ENCODE results near the gene MEMO1.

MEMO1 gene

GRCh38 chr2:31996571-31997150 is 14.1 kb downstream of the MEMO1 start:
- no peak overlapping the region for H3K9ac ChIP-seq (ENCODE audit: low read length)
- H2BK120ac ChIP-seq (ENCODE audit: low read depth, low read length), result no peak overlapping the region
- H3K4ac ChIP-seq (ENCODE audit: low read depth, low read length), result no peak overlapping the region
- H4K8ac ChIP-seq (ENCODE audit: low read depth, low read length), result no peak overlapping the region
- no peak overlapping the region for H4K5ac ChIP-seq (ENCODE audit: low read length)
- H3K79me1 ChIP-seq (ENCODE audit: low read length), result peaks cover 8% of the 10 kb centered on the region
- no peak overlapping the region for H2BK5ac ChIP-seq (ENCODE audit: low read length)
- H3K56ac ChIP-seq (ENCODE audit: low read length), result no peak overlapping the region
- no peak for DNase-seq
- H3K27me3 ChIP-seq (ENCODE audit: insufficient read depth, low read length, poor library complexity), result no peaks in the 10 kb centered on the region
- H3K4me2 ChIP-seq (ENCODE audit: low read length), result no peak overlapping the region
- H3K4me3 ChIP-seq (ENCODE audit: low read length), result no peak overlapping the region
- no peaks in the 10 kb centered on the region for H3K36me3 ChIP-seq (ENCODE audit: control insufficient read depth, insufficient read depth, low read length)
- no peak overlapping the region for H2BK15ac ChIP-seq (replicated peaks; ENCODE audit: low read depth)
- no peak overlapping the region for H2AK5ac ChIP-seq (ENCODE audit: low read length)
- H3K18ac ChIP-seq (ENCODE audit: low read length), result no peak overlapping the region
- H3K23ac ChIP-seq (ENCODE audit: low read length), result no peak overlapping the region
- no CpG with 5 or more reads among the region's 6 CpGs for WGBS (ENCODE audit: extremely low coverage, insufficient coverage, low lambda C conversion rate)
- no peak overlapping the region for H3K27ac ChIP-seq (ENCODE audit: low read depth, low read length)
- H3K79me2 ChIP-seq (ENCODE audit: control insufficient read depth, insufficient read depth, low read length), result peaks cover 49% of the 10 kb centered on the region
- H3K4me1 ChIP-seq (ENCODE audit: control insufficient read depth, low read depth, low read length), result no peaks in the 10 kb centered on the region

- no peak overlapping the region for H3K56ac ChIP-seq (ENCODE audit: low read length)
- H2AK5ac ChIP-seq (ENCODE audit: low read length), result no peak overlapping the region
- H3K9ac ChIP-seq (ENCODE audit: low read length), result no peak overlapping the region
- no peak overlapping the region for H2BK120ac ChIP-seq (ENCODE audit: low read depth, low read length)
- H3K18ac ChIP-seq (ENCODE audit: low read length), result no peak overlapping the region
- no peak overlapping the region for H4K5ac ChIP-seq (ENCODE audit: low read length)
- no peak overlapping the region for H3K4me2 ChIP-seq (ENCODE audit: low read length)
- no peak overlapping the region for H3K4ac ChIP-seq (ENCODE audit: low read depth, low read length)
- no peak for DNase-seq
- H3K23ac ChIP-seq (ENCODE audit: low read length), result no peak overlapping the region
- no peaks in the 10 kb centered on the region for H3K27me3 ChIP-seq (ENCODE audit: insufficient read depth, low read length, poor library complexity)
- H2BK15ac ChIP-seq (replicated peaks; ENCODE audit: low read depth), result no peak overlapping the region
- peaks cover 35% of the 10 kb centered on the region for H3K79me2 ChIP-seq (ENCODE audit: control insufficient read depth, insufficient read depth, low read length)
- H2BK5ac ChIP-seq (ENCODE audit: low read length), result no peak overlapping the region
- no peak overlapping the region for H4K8ac ChIP-seq (ENCODE audit: low read depth, low read length)
- H3K4me1 ChIP-seq (ENCODE audit: control insufficient read depth, low read depth, low read length), result no peaks in the 10 kb centered on the region
- no peak overlapping the region for H3K27ac ChIP-seq (ENCODE audit: low read depth, low read length)
- H3K79me1 ChIP-seq (ENCODE audit: low read length), result peaks cover 6% of the 10 kb centered on the region
- H3K36me3 ChIP-seq (ENCODE audit: control insufficient read depth, insufficient read depth, low read length), result no peaks in the 10 kb centered on the region
- H3K4me3 ChIP-seq (ENCODE audit: low read length), result no peak overlapping the region
- no CpG with 5 or more reads among the region's 4 CpGs for WGBS (ENCODE audit: extremely low coverage, insufficient coverage, low lambda C conversion rate)
These were observed 17.9 kb downstream of the MEMO1 start for GRCh38 chr2:31992934-31993333.

- H3K36me3 ChIP-seq (ENCODE audit: control insufficient read depth, insufficient read depth, low read length), result no peaks in the 10 kb centered on the region
- no peaks in the 10 kb centered on the region for H3K4me1 ChIP-seq (ENCODE audit: control insufficient read depth, low read depth, low read length)
- WGBS (ENCODE audit: extremely low coverage, insufficient coverage, low lambda C conversion rate), result no CpG with 5 or more reads among the region's 3 CpGs
- DNase-seq, result peak; percentile 32
- no peak overlapping the region for H3K4me3 ChIP-seq (ENCODE audit: low read length)
- no peak overlapping the region for H3K27ac ChIP-seq (ENCODE audit: low read depth, low read length)
- H2BK15ac ChIP-seq (replicated peaks; ENCODE audit: low read depth), result no peak overlapping the region
- no peaks in the 10 kb centered on the region for H3K27me3 ChIP-seq (ENCODE audit: insufficient read depth, low read length, poor library complexity)
- no peak overlapping the region for H2BK120ac ChIP-seq (ENCODE audit: low read depth, low read length)
- H2BK5ac ChIP-seq (ENCODE audit: low read length), result no peak overlapping the region
- peaks cover 33% of the 10 kb centered on the region for H3K79me2 ChIP-seq (ENCODE audit: control insufficient read depth, insufficient read depth, low read length)
- H3K79me1 ChIP-seq (ENCODE audit: low read length), result peaks cover 6% of the 10 kb centered on the region
- H2AK5ac ChIP-seq (ENCODE audit: low read length), result no peak overlapping the region
- H3K4ac ChIP-seq (ENCODE audit: low read depth, low read length), result no peak overlapping the region
- no peak overlapping the region for H3K23ac ChIP-seq (ENCODE audit: low read length)
- H3K56ac ChIP-seq (ENCODE audit: low read length), result no peak overlapping the region
- H3K4me2 ChIP-seq (ENCODE audit: low read length), result no peak overlapping the region
- H3K18ac ChIP-seq (ENCODE audit: low read length), result no peak overlapping the region
- H3K9ac ChIP-seq (ENCODE audit: low read length), result no peak overlapping the region
- no peak overlapping the region for H4K5ac ChIP-seq (ENCODE audit: low read length)
- H4K8ac ChIP-seq (ENCODE audit: low read depth, low read length), result no peak overlapping the region
These were observed 18.7 kb downstream of the MEMO1 start for GRCh38 chr2:31992025-31992579.

- Histone ChIP-seq H3K79me2 (ENCODE audit: control insufficient read depth, insufficient read depth, low read length) (peaks cover 27% of the 10 kb centered on the region), H2BK120ac (ENCODE audit: low read depth, low read length) (no peak overlapping the region), H4K5ac (ENCODE audit: low read length) (no peak overlapping the region), H2AK5ac (ENCODE audit: low read length) (no peak overlapping the region), H3K36me3 (ENCODE audit: control insufficient read depth, insufficient read depth, low read length) (no peaks in the 10 kb centered on the region), H3K4me3 (ENCODE audit: low read length) (no peak overlapping the region), H2BK15ac (replicated peaks; ENCODE audit: low read depth) (no peak overlapping the region), H3K4ac (ENCODE audit: low read depth, low read length) (no peak overlapping the region), H3K9ac (ENCODE audit: low read length) (no peak overlapping the region), H3K79me1 (ENCODE audit: low read length) (peaks cover 2% of the 10 kb centered on the region), H4K8ac (ENCODE audit: low read depth, low read length) (no peak overlapping the region), H3K56ac (ENCODE audit: low read length) (no peak overlapping the region), H3K27ac (ENCODE audit: low read depth, low read length) (no peak overlapping the region), H3K27me3 (ENCODE audit: insufficient read depth, low read length, poor library complexity) (no peaks in the 10 kb centered on the region), H3K4me2 (ENCODE audit: low read length) (no peak overlapping the region), H2BK5ac (ENCODE audit: low read length) (no peak overlapping the region), H3K18ac (ENCODE audit: low read length) (no peak overlapping the region), H3K4me1 (ENCODE audit: control insufficient read depth, low read depth, low read length) (no peaks in the 10 kb centered on the region), H3K23ac (ENCODE audit: low read length) (no peak overlapping the region)
- no CpG with 5 or more reads among the region's 4 CpGs for WGBS (ENCODE audit: extremely low coverage, insufficient coverage, low lambda C conversion rate)
- DNase-seq, result no peak
These were observed 20.9 kb downstream of the MEMO1 start for GRCh38 chr2:31989946-31990345.

GRCh38 chr2:31987454-31988220 is 23.2 kb downstream of the MEMO1 start:
- no peaks in the 10 kb centered on the region for H3K79me1 ChIP-seq (ENCODE audit: low read length)
- H2AK5ac ChIP-seq (ENCODE audit: low read length), result no peak overlapping the region
- no peak overlapping the region for H2BK120ac ChIP-seq (ENCODE audit: low read depth, low read length)
- no peaks in the 10 kb centered on the region for H3K4me1 ChIP-seq (ENCODE audit: control insufficient read depth, low read depth, low read length)
- no peak overlapping the region for H2BK5ac ChIP-seq (ENCODE audit: low read length)
- H3K4ac ChIP-seq (ENCODE audit: low read depth, low read length), result no peak overlapping the region
- WGBS (ENCODE audit: extremely low coverage, insufficient coverage, low lambda C conversion rate), result no CpG with 5 or more reads among the region's 2 CpGs
- H3K4me2 ChIP-seq (ENCODE audit: low read length), result no peak overlapping the region
- H3K23ac ChIP-seq (ENCODE audit: low read length), result no peak overlapping the region
- no peak overlapping the region for H3K18ac ChIP-seq (ENCODE audit: low read length)
- H3K56ac ChIP-seq (ENCODE audit: low read length), result no peak overlapping the region
- no peaks in the 10 kb centered on the region for H3K27me3 ChIP-seq (ENCODE audit: insufficient read depth, low read length, poor library complexity)
- H3K27ac ChIP-seq (ENCODE audit: low read depth, low read length), result no peak overlapping the region
- no peak overlapping the region for H4K5ac ChIP-seq (ENCODE audit: low read length)
- peaks cover 24% of the 10 kb centered on the region for H3K79me2 ChIP-seq (ENCODE audit: control insufficient read depth, insufficient read depth, low read length)
- no peak overlapping the region for H3K4me3 ChIP-seq (ENCODE audit: low read length)
- H3K9ac ChIP-seq (ENCODE audit: low read length), result no peak overlapping the region
- no peak overlapping the region for H4K8ac ChIP-seq (ENCODE audit: low read depth, low read length)
- no peak overlapping the region for H2BK15ac ChIP-seq (replicated peaks; ENCODE audit: low read depth)
- DNase-seq, result no peak
- H3K36me3 ChIP-seq (ENCODE audit: control insufficient read depth, insufficient read depth, low read length), result no peaks in the 10 kb centered on the region

Measured in mesendoderm (in vitro differentiated cells).